Measurements from ENCODE around the gene AGBL3. TPM values are rescaled to one million over a fixed set of nuclear protein-coding genes. Genes with fewer than 3 reads are reported as not detected.

The AGBL3 gene
- total and polyA plus RNA-seq, 9 of the 15 experiments (the other 6 are each of a cell fraction or from before 2014, with no cell fraction given): 0.54 to 2.9 (median 1.7) TPM

GRCh38 chr7:134985894-134986362 is 380 bp upstream of the AGBL3 start (continued):
- TF ChIP-seq ZNF277 (CRISPR knock-in tag; IDR thresholded peaks at IDR 0.05; ENCODE audit: borderline replicate concordance) (no peak), HLTF (IDR thresholded peaks at IDR 0.05) (no peak), SETDB1 (IDR thresholded peaks at IDR 0.05; ENCODE audit: low read length) (no peak), CREM (IDR thresholded peaks at IDR 0.05; ENCODE audit: low read depth) (no peak), NR1H2 (CRISPR knock-in tag; IDR thresholded peaks at IDR 0.05) (no peak), ZNF41 (CRISPR knock-in tag; conservative IDR thresholded peaks at IDR 0.05) (no peak), NR2C1 (IDR thresholded peaks at IDR 0.05) (no peak), NR2C1 (tag; IDR thresholded peaks at IDR 0.05) (no peak), TSC22D4 (tag; IDR thresholded peaks at IDR 0.05) (no peak), EWSR1 (IDR thresholded peaks at IDR 0.05; ENCODE audit: borderline replicate concordance, low read depth, partially characterized antibody) (no peak), AFF1 (IDR thresholded peaks at IDR 0.05; ENCODE audit: low read depth in 1 of 2, partially characterized antibody in 2 of 2) (peak in 1 of 2 experiments; percentile 72), NCOA1 (IDR thresholded peaks at IDR 0.05; ENCODE audit: low read depth) (no peak), ESRRB (CRISPR knock-in tag; IDR thresholded peaks at IDR 0.05; ENCODE audit: borderline replicate concordance) (no peak), POLR2B (IDR thresholded peaks at IDR 0.05; ENCODE audit: low read depth, partially characterized antibody) (no peak), MTA2 (IDR thresholded peaks at IDR 0.05; ENCODE audit: low read depth) (no peak), NFRKB (IDR thresholded peaks at IDR 0.05; ENCODE audit: low read depth) (no peak), EHMT2 (IDR thresholded peaks at IDR 0.05) (no peak; the same call in 1 of the 2 replicates)
